ENCODE measurements around the gene B3GNT8. TPM values are rescaled to one million over a fixed set of nuclear protein-coding genes. Genes with fewer than 3 reads are reported as not detected.
"Not testable (repeated sequence)": the region's sequence is repeated elsewhere in the genome, so short reads cannot be mapped to it uniquely, and the experiment has no call there.

B3GNT8 gene
- total RNA-seq, 4 donors from 2014 or later: 11.6 to 84.4 (median 35.3) TPM

- H3K9me3 ChIP-seq: no peaks in the 10 kb centered on the region
- no peaks in the 10 kb centered on the region for H3K27me3 ChIP-seq
- no peak overlapping the region for H3K4me3 ChIP-seq
- WGBS, 2 donors: 90 to 92% methylated on average over 3 to 5 of the region's 23 CpGs
- peak overlapping the region in 2 of 4 donors; percentile 66 to 81 for H3K27ac ChIP-seq
- TF ChIP-seq POLR2A (IDR thresholded peaks at IDR 0.05) (no peak), CTCF (IDR thresholded peaks at IDR 0.05) (no peak)
- peaks cover 29 to 82% (median 30%) of the 10 kb centered on the region in 3 donors for H3K4me1 ChIP-seq
- no peak for DNase-seq
- peaks cover 4 to 57% (median 25%) of the 10 kb centered on the region in 3 donors for H3K36me3 ChIP-seq
- intact Hi-C loops (cut with DNase I): no loop called here
Measured at GRCh38 chr19:41410336-41411054, 16.7 kb downstream of the B3GNT8 start.

- intact Hi-C loops (cut with DNase I): no loop called here
- H3K9me3 ChIP-seq: no peaks in the 10 kb centered on the region
- DNase-seq: no peak
- no peaks in the 10 kb centered on the region for H3K27me3 ChIP-seq
- H3K4me1 ChIP-seq: peaks cover 31 to 82% (median 35%) of the 10 kb centered on the region in 3 donors
- peak overlapping the region; percentile 18 to 81 (median 39) for H3K27ac ChIP-seq
- TF ChIP-seq POLR2A (IDR thresholded peaks at IDR 0.05) (no peak), CTCF (IDR thresholded peaks at IDR 0.05) (no peak)
- no peak overlapping the region for H3K4me3 ChIP-seq
- H3K36me3 ChIP-seq: peaks cover 4 to 45% (median 15%) of the 10 kb centered on the region in 3 donors
- 54 to 71% methylated on average over 4 of the region's 4 CpGs for WGBS, 2 donors
Measured at GRCh38 chr19:41409288-41409687, 17.9 kb downstream of the B3GNT8 start.

GRCh38 chr19:41408846-41409245, 18.3 kb downstream of the B3GNT8 start:
- DNase-seq; H3K4me3 ChIP-seq; H3K9me3 ChIP-seq; H3K27me3 ChIP-seq; intact Hi-C loops (cut with DNase I): not testable (repeated sequence)
- H3K36me3 ChIP-seq: peaks cover 4 to 41% (median 10%) of the 10 kb centered on the region in 3 donors
- 86% methylated on average over 5 of the region's 5 CpGs for WGBS, 2 donors
- H3K27ac ChIP-seq: peak overlapping the region; percentile 18 to 81 (median 39)
- peaks cover 31 to 85% (median 36%) of the 10 kb centered on the region in 3 donors for H3K4me1 ChIP-seq

GRCh38 chr19:41408256-41408655, 18.9 kb downstream of the B3GNT8 start:
- intact Hi-C loops (cut with DNase I): no loop called here
- WGBS, 2 donors: 57 to 64% methylated on average over 3 of the region's 4 CpGs
- H3K36me3 ChIP-seq: peaks cover 4 to 36% (median 6%) of the 10 kb centered on the region in 3 donors

GRCh38 chr19:41407271-41407670, 19.9 kb downstream of the B3GNT8 start:
- TF ChIP-seq CTCF (IDR thresholded peaks at IDR 0.05) (no peak), POLR2A (IDR thresholded peaks at IDR 0.05) (no peak)
- intact Hi-C loops (cut with DNase I): no loop called here
- H3K9me3 ChIP-seq: no peaks in the 10 kb centered on the region
- H3K4me1 ChIP-seq: peaks cover 31 to 100% (median 48%) of the 10 kb centered on the region in 3 donors
- no peaks in the 10 kb centered on the region for H3K27me3 ChIP-seq
- H3K27ac ChIP-seq: peak overlapping the region in 3 of 4 donors; percentile 21 to 96 (median 93)
- peaks cover 0 to 34% (median 4%) of the 10 kb centered on the region in 3 donors for H3K36me3 ChIP-seq
- 44 to 54% methylated on average over 3 to 4 of the region's 4 CpGs for WGBS, 2 donors
- H3K4me3 ChIP-seq: no peak overlapping the region
- DNase-seq: no peak

More at GRCh38 chr19:41408256-41408655, 18.9 kb downstream of the B3GNT8 start:
- H3K27ac ChIP-seq: peak overlapping the region in 2 of 4 donors; percentile 81 to 96
- no peak for DNase-seq
- peaks cover 31 to 91% (median 42%) of the 10 kb centered on the region in 3 donors for H3K4me1 ChIP-seq
- no peaks in the 10 kb centered on the region for H3K9me3 ChIP-seq
- TF ChIP-seq CTCF (IDR thresholded peaks at IDR 0.05): no peak
- no peak for TF ChIP-seq POLR2A (IDR thresholded peaks at IDR 0.05)
- no peak overlapping the region for H3K4me3 ChIP-seq
- H3K27me3 ChIP-seq: no peaks in the 10 kb centered on the region

All from esophagus squamous epithelium (tissue), 5 donors.